K562 (cell line): ENCODE measurements around the gene SLC49A3. TPM values are rescaled to one million over a fixed set of nuclear protein-coding genes. Genes with fewer than 3 reads are reported as not detected.

Experiments
- ARHGAP35 ChIP-seq: fragments of 450-650 bp; IDR thresholded peaks from 2 replicates; pipeline ENCODE4 v1.6.1; 2018; ENCODE audit not compliant: partially characterized antibody
- BACH1 ChIP-seq: fragments of 200-800 bp; sonication (Bioruptor generic); IDR thresholded peaks from 2 replicates; pipeline ENCODE4 v1.6.1; 2016; ENCODE audit warnings: missing genetic modification characterization, missing compliant biosample characterization
- BRD4 ChIP-seq: fragments of 200-600 bp; sonication (generic); IDR thresholded peaks from 2 replicates; pipeline ENCODE4 v1.6.1; 2017; ENCODE audit warnings: inconsistent platforms
- CTCF ChIP-seq, 3 experiments: IDR thresholded peaks in 2 of 3; conservative IDR thresholded peaks in 1 of 3; 2 replicates each; pipeline ENCODE4 v1.5.1; 2011 to 2012; ENCODE audit warnings: low read length in 3 of 3, mild to moderate bottlenecking in 3 of 3, control low read depth in 2 of 3, improper control_type of control experiment in 1 of 3, inconsistent platforms in 1 of 3, low read depth in 1 of 3, mixed read lengths in 1 of 3, moderate library complexity in 1 of 3; ENCODE audit not compliant: insufficient read depth in 2 of 3
- EGR1 ChIP-seq: fragments of 450-650 bp; conservative IDR thresholded peaks from 2 replicates; pipeline ENCODE4 v1.6.1; 2017; ENCODE audit warnings: mild to moderate bottlenecking
- HDAC6 ChIP-seq: IDR thresholded peaks from 2 replicates; pipeline ENCODE4 v1.6.1; 2012; ENCODE audit warnings: low read depth, mild to moderate bottlenecking, control low read depth, inconsistent platforms, low read length, moderate library complexity
- KDM5B ChIP-seq: fragments of 200-600 bp; sonication (generic); IDR thresholded peaks from 2 replicates; pipeline ENCODE4 v1.6.1; 2012; ENCODE audit warnings: low read depth, mild to moderate bottlenecking, moderate library complexity, low read length, control low read depth, inconsistent platforms; ENCODE audit not compliant: insufficient replicate concordance
- MTA1 ChIP-seq: fragments of 450-650 bp; IDR thresholded peaks from 2 replicates; pipeline ENCODE4 v1.6.1; 2017; ENCODE audit warnings: borderline replicate concordance
- NFYB ChIP-seq: IDR thresholded peaks from 2 replicates; pipeline ENCODE4 v1.6.1; 2011; ENCODE audit warnings: mild to moderate bottlenecking, moderate library complexity; ENCODE audit not compliant: insufficient read length; ENCODE audit errors: extremely low read depth
- PHB2 ChIP-seq: fragments of 450-650 bp; IDR thresholded peaks from 2 replicates; pipeline ENCODE4 v1.6.1; 2017; ENCODE audit warnings: low read depth
- POLR2A ChIP-seq: fragments of 450-650 bp; conservative IDR thresholded peaks from 2 replicates; pipeline ENCODE4 v1.6.1; 2016
- POLR2AphosphoS5 ChIP-seq: IDR thresholded peaks from 2 replicates; pipeline ENCODE4 v1.6.1; 2011; ENCODE audit warnings: mild to moderate bottlenecking, low read depth, low read length, moderate library complexity; ENCODE audit not compliant: control insufficient read depth, insufficient read depth
- POLR2B ChIP-seq: fragments of 450-650 bp; IDR thresholded peaks from 2 replicates; pipeline ENCODE4 v1.6.1; 2018; ENCODE audit warnings: low read depth; ENCODE audit not compliant: partially characterized antibody
- SIN3B ChIP-seq: fragments of 450-650 bp; IDR thresholded peaks from 2 replicates; pipeline ENCODE4 v1.6.1; 2017; ENCODE audit warnings: low read depth, mild to moderate bottlenecking, moderate library complexity
- TAF1 ChIP-seq: IDR thresholded peaks from 2 replicates; pipeline ENCODE4 v1.6.1; 2011; ENCODE audit warnings: mild to moderate bottlenecking, low read length, moderate library complexity; ENCODE audit not compliant: insufficient read depth, control insufficient read depth, severe bottlenecking; ENCODE audit errors: extremely low read depth
- ZBTB7A ChIP-seq: IDR thresholded peaks from 2 replicates; pipeline ENCODE4 v1.6.1; 2011; ENCODE audit warnings: low read depth, mild to moderate bottlenecking, low read length, moderate library complexity, borderline replicate concordance; ENCODE audit not compliant: control insufficient read depth
- polyA plus RNA-seq, 8 experiments: library from polyadenylated mRNA; depleted of rRNA in 4 of 8; stranded (reverse) in 5 of 8; unstranded in 3 of 8; fragments of >200 nt; fragmentation: Nextera tagmentation in 2 of 8; fragmentation: Illumina TruSeq in 1 of 8; extraction: Ambion mirVana in 2 of 8; extraction: Trizol in 1 of 8; gene quantifications; 2 replicates each; pipeline versions ENCODE4 v1.2.1 to v1.2.3, GENCODE V29; 2011 to 2014; ENCODE audit warnings: inconsistent platforms in 1 of 8, missing spikeins in 1 of 8
- total RNA-seq, 7 experiments: library from RNA; depleted of rRNA in 6 of 7; stranded (reverse); fragments of >200 nt in 6 of 7; fragmentation: Illumina TruSeq in 2 of 7; extraction: Trizol in 2 of 7; gene quantifications; 2 replicates each; pipeline versions ENCODE4 v1.2.1 to v1.2.3, GENCODE V29; 2011 to 2021; ENCODE audit warnings: low replicate concordance in 1 of 7
- TF ChIP-seq, protein P1 (sequence below): fragments of 450-650 bp; IDR thresholded peaks from 2 replicates; pipeline ENCODE4 v1.6.1; 2017; ENCODE audit warnings: antibody characterized with exemption, mild to moderate bottlenecking
- TF ChIP-seq, protein P2 (sequence below): fragments of 250-450 bp; sonication (Bioruptor Pico); IDR thresholded peaks from 2 replicates; pipeline ENCODE4 v1.5.0; 2021; ENCODE audit warnings: mild to moderate bottlenecking, borderline replicate concordance

Gene SLC49A3
- total and polyA plus RNA-seq, 9 of the 15 experiments (the other 6 are each of a cell fraction or from before 2014, with no cell fraction given), result 0.24 to 0.41 TPM; not detected in 7

DNA sequence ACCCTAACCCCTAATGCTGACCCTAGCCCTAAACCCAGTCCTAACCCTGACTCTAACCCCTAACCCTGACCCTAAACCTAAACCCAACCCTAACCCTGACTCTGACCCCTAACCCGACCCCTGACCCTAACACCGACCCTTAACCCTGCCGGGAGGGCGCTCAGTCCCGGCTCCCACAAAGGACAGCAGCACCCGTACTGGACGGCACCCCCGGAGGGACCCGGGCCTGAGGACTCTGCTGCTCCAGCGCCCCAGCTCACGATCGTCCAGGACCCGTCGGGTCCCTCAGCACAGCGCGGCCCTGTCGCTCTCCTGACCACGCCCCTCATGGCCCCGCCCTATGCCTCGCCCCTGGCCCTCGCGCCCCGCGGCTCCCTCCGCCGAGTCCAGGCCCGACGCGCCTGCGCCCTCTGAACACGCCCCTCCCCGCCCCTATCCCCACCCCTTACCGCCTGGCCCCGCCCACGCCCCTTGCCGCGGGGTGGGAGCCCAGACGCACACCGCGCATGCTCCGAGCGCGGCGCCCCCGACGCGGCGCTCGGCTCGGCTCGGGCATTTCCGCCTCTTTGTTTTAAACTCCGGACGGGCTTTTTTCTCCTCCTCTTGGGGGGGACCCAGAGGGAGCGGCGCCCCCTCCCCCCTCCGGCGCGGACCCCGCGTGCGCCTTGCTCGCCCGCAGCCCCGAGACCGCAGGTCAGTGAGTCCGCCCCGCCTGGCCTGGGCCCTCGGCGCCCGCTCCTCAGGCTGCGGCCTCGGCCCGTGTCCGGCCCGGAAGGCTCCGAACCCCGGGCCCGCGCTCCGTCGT lies 16.5 kb upstream of the SLC49A3 start, which contains the start of gene PCGF3 (continued):
- no peak for TF ChIP-seq CTCF (IDR thresholded peaks at IDR 0.05 in 2 of 3, conservative IDR thresholded peaks at IDR 0.05 in 1 of 3; ENCODE audit: insufficient read depth in 2 of 3, low read depth in 1 of 3, low read length in 3 of 3)
- TF ChIP-seq, protein P1, sequence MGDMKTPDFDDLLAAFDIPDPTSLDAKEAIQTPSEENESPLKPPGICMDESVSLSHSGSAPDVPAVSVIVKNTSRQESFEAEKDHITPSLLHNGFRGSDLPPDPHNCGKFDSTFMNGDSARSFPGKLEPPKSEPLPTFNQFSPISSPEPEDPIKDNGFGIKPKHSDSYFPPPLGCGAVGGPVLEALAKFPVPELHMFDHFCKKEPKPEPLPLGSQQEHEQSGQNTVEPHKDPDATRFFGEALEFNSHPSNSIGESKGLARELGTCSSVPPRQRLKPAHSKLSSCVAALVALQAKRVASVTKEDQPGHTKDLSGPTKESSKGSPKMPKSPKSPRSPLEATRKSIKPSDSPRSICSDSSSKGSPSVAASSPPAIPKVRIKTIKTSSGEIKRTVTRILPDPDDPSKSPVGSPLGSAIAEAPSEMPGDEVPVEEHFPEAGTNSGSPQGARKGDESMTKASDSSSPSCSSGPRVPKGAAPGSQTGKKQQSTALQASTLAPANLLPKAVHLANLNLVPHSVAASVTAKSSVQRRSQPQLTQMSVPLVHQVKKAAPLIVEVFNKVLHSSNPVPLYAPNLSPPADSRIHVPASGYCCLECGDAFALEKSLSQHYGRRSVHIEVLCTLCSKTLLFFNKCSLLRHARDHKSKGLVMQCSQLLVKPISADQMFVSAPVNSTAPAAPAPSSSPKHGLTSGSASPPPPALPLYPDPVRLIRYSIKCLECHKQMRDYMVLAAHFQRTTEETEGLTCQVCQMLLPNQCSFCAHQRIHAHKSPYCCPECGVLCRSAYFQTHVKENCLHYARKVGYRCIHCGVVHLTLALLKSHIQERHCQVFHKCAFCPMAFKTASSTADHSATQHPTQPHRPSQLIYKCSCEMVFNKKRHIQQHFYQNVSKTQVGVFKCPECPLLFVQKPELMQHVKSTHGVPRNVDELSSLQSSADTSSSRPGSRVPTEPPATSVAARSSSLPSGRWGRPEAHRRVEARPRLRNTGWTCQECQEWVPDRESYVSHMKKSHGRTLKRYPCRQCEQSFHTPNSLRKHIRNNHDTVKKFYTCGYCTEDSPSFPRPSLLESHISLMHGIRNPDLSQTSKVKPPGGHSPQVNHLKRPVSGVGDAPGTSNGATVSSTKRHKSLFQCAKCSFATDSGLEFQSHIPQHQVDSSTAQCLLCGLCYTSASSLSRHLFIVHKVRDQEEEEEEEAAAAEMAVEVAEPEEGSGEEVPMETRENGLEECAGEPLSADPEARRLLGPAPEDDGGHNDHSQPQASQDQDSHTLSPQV, result no peak
- 0 out of 2 replicates have a peak, but pooled peaks have one; percentile 24 for TF ChIP-seq MTA1
- peak; percentile 46; the same call in 1 of the 2 replicates for TF ChIP-seq SIN3B
- TF ChIP-seq KDM5B, result peak; percentile 45
- TF ChIP-seq ZBTB7A, result peak; percentile 89
- peak; percentile 53 for TF ChIP-seq POLR2B
- TF ChIP-seq POLR2A, result peak; percentile 61
- no peak for TF ChIP-seq HDAC6
- TF ChIP-seq BACH1 (tag), result no peak
- peak; percentile 42; the same call in 1 of the 2 replicates for TF ChIP-seq POLR2AphosphoS5
- TF ChIP-seq, protein P2, sequence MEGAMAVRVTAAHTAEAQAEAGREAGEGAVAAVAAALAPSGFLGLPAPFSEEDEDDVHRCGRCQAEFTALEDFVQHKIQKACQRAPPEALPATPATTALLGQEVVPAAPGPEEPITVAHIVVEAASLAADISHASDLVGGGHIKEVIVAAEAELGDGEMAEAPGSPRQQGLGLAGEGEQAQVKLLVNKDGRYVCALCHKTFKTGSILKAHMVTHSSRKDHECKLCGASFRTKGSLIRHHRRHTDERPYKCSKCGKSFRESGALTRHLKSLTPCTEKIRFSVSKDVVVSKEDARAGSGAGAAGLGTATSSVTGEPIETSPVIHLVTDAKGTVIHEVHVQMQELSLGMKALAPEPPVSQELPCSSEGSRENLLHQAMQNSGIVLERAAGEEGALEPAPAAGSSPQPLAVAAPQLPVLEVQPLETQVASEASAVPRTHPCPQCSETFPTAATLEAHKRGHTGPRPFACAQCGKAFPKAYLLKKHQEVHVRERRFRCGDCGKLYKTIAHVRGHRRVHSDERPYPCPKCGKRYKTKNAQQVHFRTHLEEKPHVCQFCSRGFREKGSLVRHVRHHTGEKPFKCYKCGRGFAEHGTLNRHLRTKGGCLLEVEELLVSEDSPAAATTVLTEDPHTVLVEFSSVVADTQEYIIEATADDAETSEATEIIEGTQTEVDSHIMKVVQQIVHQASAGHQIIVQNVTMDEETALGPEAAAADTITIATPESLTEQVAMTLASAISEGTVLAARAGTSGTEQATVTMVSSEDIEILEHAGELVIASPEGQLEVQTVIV (CRISPR knock-in tag), result no peak
- TF ChIP-seq ARHGAP35, result peak; percentile 87
- peak; percentile 27; the same call in 1 of the 2 replicates for TF ChIP-seq EGR1
- no peak for TF ChIP-seq NFYB
- TF ChIP-seq BRD4, result 0 out of 2 replicates have a peak, but pooled peaks have one; percentile 36
- peak; percentile 45 for TF ChIP-seq TAF1
- peak; percentile 62; the same call in 1 of the 2 replicates for TF ChIP-seq PHB2
